Measurements from ENCODE around the gene MKRN2.
A peak's percentile ranks its signal among the peaks of the same experiment; 100 is the strongest.

Gene MKRN2

DNA sequence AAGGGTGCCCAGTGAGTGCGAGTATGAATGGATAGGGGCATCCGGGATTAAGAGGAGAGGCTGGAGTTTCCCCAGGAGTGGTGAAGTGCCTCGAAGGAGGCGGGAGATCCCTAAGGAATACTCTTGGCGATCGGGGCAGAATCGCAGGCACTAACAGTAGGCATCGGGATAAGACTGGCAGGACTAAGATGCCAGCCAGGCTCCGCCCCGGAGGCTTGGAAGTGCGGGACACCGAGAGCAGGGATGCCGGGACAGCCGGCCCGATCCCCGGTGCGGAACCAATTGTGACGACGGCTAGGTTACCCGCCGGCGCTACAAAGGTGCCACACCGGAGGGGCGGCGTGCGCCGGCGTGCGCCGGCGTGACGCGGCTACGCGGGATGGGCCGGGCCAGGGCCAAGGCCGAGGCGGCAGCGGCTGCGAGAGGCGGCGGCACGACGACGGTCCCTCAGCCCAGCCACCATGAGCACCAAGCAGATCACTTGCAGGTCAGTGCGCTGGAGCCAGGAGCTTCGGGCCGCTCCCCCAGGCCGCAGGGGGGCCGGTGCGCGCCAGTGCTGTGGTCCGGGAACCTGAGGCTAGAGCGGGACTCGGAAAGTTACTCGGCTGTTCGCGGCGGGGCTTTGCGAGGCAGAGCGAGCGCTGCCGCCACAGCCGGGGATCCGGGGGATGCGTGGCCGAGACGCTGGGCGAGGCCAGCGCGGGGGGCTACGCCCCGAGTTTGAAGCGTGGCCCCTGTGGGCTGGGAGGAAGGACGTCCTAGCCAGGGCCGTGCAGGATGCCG lies at the start of gene MKRN2:
Gene MKRN2 (plus strand): TSS at position 398 of the 783 bp plus-strand sequence. CDS start 64 bp downstream, at position 462.
- no peaks in the 10 kb centered on the region for H3K27me3 ChIP-seq (replicated peaks; ENCODE audit: control insufficient read depth, insufficient read depth, low read length)
- peaks cover 29% of the 10 kb centered on the region for H3K4me1 ChIP-seq (ENCODE audit: control insufficient read depth, insufficient read depth, low read length)
- peak; percentile 92 for DNase-seq (ENCODE audit: low read depth)
- H3K36me3 ChIP-seq (ENCODE audit: control insufficient read depth, insufficient read depth, low read length, severe bottlenecking) = no peaks in the 10 kb centered on the region
- H3K9ac ChIP-seq (ENCODE audit: low read length) = peak within 1 kb of the TSS; percentile 93
- H3K4me3 ChIP-seq (ENCODE audit: low read length) = peak within 1 kb of the TSS; percentile 94
- no peaks in the 10 kb centered on the region for H3K9me3 ChIP-seq (ENCODE audit: control insufficient read depth, low read length)

- Histone ChIP-seq H3K36me3 (ENCODE audit: control insufficient read depth, insufficient read depth, low read length, severe bottlenecking) (peaks cover 33% of the 10 kb centered on the region), H3K4me1 (ENCODE audit: control insufficient read depth, insufficient read depth, low read length) (peaks cover 31% of the 10 kb centered on the region), H3K9me3 (ENCODE audit: control insufficient read depth, low read length) (no peaks in the 10 kb centered on the region), H3K27me3 (replicated peaks; ENCODE audit: control insufficient read depth, insufficient read depth, low read length) (no peaks in the 10 kb centered on the region), H3K9ac (ENCODE audit: low read length) (peak overlapping the region; percentile 70), H3K4me3 (ENCODE audit: low read length) (peak overlapping the region; percentile 35)
- DNase-seq (ENCODE audit: low read depth) = peak; percentile 66
These were observed 49.2 kb upstream of the MKRN2 start for GRCh38 chr3:12507591-12508281.

GRCh38 chr3:12508291-12508700 lies 48.6 kb upstream of the MKRN2 start:
- H3K36me3 ChIP-seq (ENCODE audit: control insufficient read depth, insufficient read depth, low read length, severe bottlenecking) = peaks cover 29% of the 10 kb centered on the region
- DNase-seq (ENCODE audit: low read depth) = peak; percentile 93
- peaks cover 31% of the 10 kb centered on the region for H3K4me1 ChIP-seq (ENCODE audit: control insufficient read depth, insufficient read depth, low read length)
- H3K9me3 ChIP-seq (ENCODE audit: control insufficient read depth, low read length) = no peaks in the 10 kb centered on the region
- no peaks in the 10 kb centered on the region for H3K27me3 ChIP-seq (replicated peaks; ENCODE audit: control insufficient read depth, insufficient read depth, low read length)
- peak overlapping the region; percentile 70 for H3K9ac ChIP-seq (ENCODE audit: low read length)
- peak overlapping the region; percentile 35 for H3K4me3 ChIP-seq (ENCODE audit: low read length)

DNA sequence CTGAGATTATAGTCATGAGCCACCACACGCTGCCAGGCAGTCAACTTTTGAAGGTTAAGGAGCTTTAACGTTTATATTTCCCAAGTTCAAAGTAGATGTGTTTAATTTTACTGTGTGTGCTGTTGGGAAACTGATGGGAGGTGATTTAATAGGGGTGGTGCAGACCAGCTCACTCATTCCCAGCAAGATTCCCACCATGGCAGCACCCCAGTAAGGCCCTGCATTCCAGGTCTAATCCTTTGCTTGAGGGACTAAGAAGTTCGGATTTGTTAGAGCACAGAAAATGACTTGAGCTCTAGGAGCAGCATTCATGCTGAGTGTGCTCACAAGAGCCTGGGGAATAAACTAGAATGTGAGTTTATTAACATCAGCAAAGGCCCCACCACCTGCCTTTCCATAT lies 47.4 kb upstream of the MKRN2 start:
- no peaks in the 10 kb centered on the region for H3K9me3 ChIP-seq (ENCODE audit: control insufficient read depth, low read length)
- no peak overlapping the region for H3K9ac ChIP-seq (ENCODE audit: low read length)
- peak; percentile 33 for DNase-seq (ENCODE audit: low read depth)
- H3K4me3 ChIP-seq (ENCODE audit: low read length) = no peak overlapping the region
- peaks cover 31% of the 10 kb centered on the region for H3K4me1 ChIP-seq (ENCODE audit: control insufficient read depth, insufficient read depth, low read length)
- peaks cover 18% of the 10 kb centered on the region for H3K36me3 ChIP-seq (ENCODE audit: control insufficient read depth, insufficient read depth, low read length, severe bottlenecking)
- H3K27me3 ChIP-seq (replicated peaks; ENCODE audit: control insufficient read depth, insufficient read depth, low read length) = no peaks in the 10 kb centered on the region

DNA sequence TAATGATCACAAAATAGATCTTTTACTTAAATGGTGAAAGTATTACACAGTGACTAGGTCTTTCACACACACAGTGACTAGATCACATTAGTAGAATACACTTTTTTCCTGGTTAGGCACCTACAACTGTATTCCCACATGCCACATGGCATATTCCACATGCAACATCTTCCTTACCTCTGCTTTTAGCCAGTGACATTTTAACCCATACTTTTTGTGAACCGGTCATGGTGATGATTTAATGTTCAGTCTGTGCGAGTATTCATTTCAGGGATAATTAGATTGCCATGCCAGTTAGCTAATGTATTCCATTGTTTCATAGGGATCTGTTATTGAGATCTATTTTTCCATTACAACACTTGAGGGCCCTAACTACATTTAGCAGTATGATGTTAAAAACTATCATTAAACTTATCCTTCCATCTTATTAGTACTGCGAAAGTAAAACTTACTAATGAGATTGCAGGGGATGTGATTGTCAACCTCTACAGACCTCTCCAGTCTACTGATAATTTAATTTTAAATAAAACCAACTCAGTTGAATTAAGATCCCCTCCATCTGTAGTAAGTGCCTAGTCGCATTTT lies 44.3 kb upstream of the MKRN2 start:
- Histone ChIP-seq H3K4me1 (ENCODE audit: control insufficient read depth, insufficient read depth, low read length) (peaks cover 25% of the 10 kb centered on the region), H3K9ac (ENCODE audit: low read length) (no peak overlapping the region), H3K27me3 (replicated peaks; ENCODE audit: control insufficient read depth, insufficient read depth, low read length) (no peaks in the 10 kb centered on the region), H3K36me3 (ENCODE audit: control insufficient read depth, insufficient read depth, low read length, severe bottlenecking) (peaks cover 9% of the 10 kb centered on the region), H3K9me3 (ENCODE audit: control insufficient read depth, low read length) (no peaks in the 10 kb centered on the region), H3K4me3 (ENCODE audit: low read length) (no peak overlapping the region)
- no peak for DNase-seq (ENCODE audit: low read depth)

GRCh38 chr3:12513694-12514446 lies 43.0 kb upstream of the MKRN2 start:
- Histone ChIP-seq H3K27me3 (replicated peaks; ENCODE audit: control insufficient read depth, insufficient read depth, low read length) (no peaks in the 10 kb centered on the region), H3K4me3 (ENCODE audit: low read length) (no peak overlapping the region), H3K36me3 (ENCODE audit: control insufficient read depth, insufficient read depth, low read length, severe bottlenecking) (peaks cover 11% of the 10 kb centered on the region), H3K9me3 (ENCODE audit: control insufficient read depth, low read length) (no peaks in the 10 kb centered on the region), H3K4me1 (ENCODE audit: control insufficient read depth, insufficient read depth, low read length) (peaks cover 12% of the 10 kb centered on the region), H3K9ac (ENCODE audit: low read length) (no peak overlapping the region)
- DNase-seq (ENCODE audit: low read depth) = no peak

- Histone ChIP-seq H3K4me1 (ENCODE audit: control insufficient read depth, insufficient read depth, low read length) (no peaks in the 10 kb centered on the region), H3K27me3 (replicated peaks; ENCODE audit: control insufficient read depth, insufficient read depth, low read length) (no peaks in the 10 kb centered on the region), H3K9me3 (ENCODE audit: control insufficient read depth, low read length) (no peaks in the 10 kb centered on the region), H3K4me3 (ENCODE audit: low read length) (no peak overlapping the region), H3K36me3 (ENCODE audit: control insufficient read depth, insufficient read depth, low read length, severe bottlenecking) (peaks cover 15% of the 10 kb centered on the region), H3K9ac (ENCODE audit: low read length) (no peak overlapping the region)
- no peak for DNase-seq (ENCODE audit: low read depth)
These were observed 41.3 kb upstream of the MKRN2 start for GRCh38 chr3:12515631-12516030.

GRCh38 chr3:12516873-12517272 lies 40.0 kb upstream of the MKRN2 start:
- no peak for DNase-seq (ENCODE audit: low read depth)
- no peak overlapping the region for H3K4me3 ChIP-seq (ENCODE audit: low read length)
- H3K36me3 ChIP-seq (ENCODE audit: control insufficient read depth, insufficient read depth, low read length, severe bottlenecking) = peaks cover 22% of the 10 kb centered on the region
- no peaks in the 10 kb centered on the region for H3K27me3 ChIP-seq (replicated peaks; ENCODE audit: control insufficient read depth, insufficient read depth, low read length)
- no peaks in the 10 kb centered on the region for H3K4me1 ChIP-seq (ENCODE audit: control insufficient read depth, insufficient read depth, low read length)
- no peaks in the 10 kb centered on the region for H3K9me3 ChIP-seq (ENCODE audit: control insufficient read depth, low read length)
- H3K9ac ChIP-seq (ENCODE audit: low read length) = no peak overlapping the region

GRCh38 chr3:12518261-12519028 lies 38.4 kb upstream of the MKRN2 start:
- Histone ChIP-seq H3K9ac (ENCODE audit: low read length) (no peak overlapping the region), H3K4me1 (ENCODE audit: control insufficient read depth, insufficient read depth, low read length) (no peaks in the 10 kb centered on the region), H3K9me3 (ENCODE audit: control insufficient read depth, low read length) (no peaks in the 10 kb centered on the region), H3K27me3 (replicated peaks; ENCODE audit: control insufficient read depth, insufficient read depth, low read length) (no peaks in the 10 kb centered on the region), H3K36me3 (ENCODE audit: control insufficient read depth, insufficient read depth, low read length, severe bottlenecking) (peaks cover 33% of the 10 kb centered on the region), H3K4me3 (ENCODE audit: low read length) (no peak overlapping the region)
- DNase-seq (ENCODE audit: low read depth) = no peak

DNA sequence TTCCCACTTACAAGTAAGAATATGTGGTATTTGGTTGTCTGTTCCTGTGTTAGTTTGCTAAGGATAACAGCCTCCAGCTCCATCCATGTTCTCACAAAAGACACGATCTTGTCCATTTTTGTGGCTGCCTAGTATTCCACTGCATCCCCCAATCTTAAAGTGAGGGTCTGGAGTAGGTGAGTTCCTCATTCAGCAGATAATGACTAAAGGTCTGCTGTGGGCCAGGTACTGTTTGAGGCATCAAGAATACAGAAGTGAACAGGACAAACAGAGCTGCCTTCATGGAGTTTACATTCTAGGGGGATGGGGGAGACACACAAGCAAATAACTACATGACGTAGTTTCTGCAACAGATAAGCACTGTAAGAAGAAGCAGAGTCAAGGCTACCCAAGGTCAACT lies 35.9 kb upstream of the MKRN2 start:
- Histone ChIP-seq H3K4me1 (ENCODE audit: control insufficient read depth, insufficient read depth, low read length) (no peaks in the 10 kb centered on the region), H3K4me3 (ENCODE audit: low read length) (no peak overlapping the region), H3K9ac (ENCODE audit: low read length) (no peak overlapping the region), H3K36me3 (ENCODE audit: control insufficient read depth, insufficient read depth, low read length, severe bottlenecking) (peaks cover 36% of the 10 kb centered on the region), H3K27me3 (replicated peaks; ENCODE audit: control insufficient read depth, insufficient read depth, low read length) (no peaks in the 10 kb centered on the region), H3K9me3 (ENCODE audit: control insufficient read depth, low read length) (no peaks in the 10 kb centered on the region)
- no peak for DNase-seq (ENCODE audit: low read depth)

All from adipocyte (in vitro differentiated cells).